ENCODE results near the gene ZNF687. TPM values are rescaled to one million over a fixed set of nuclear protein-coding genes. Genes with fewer than 3 reads are reported as not detected.

Gene ZNF687
- total RNA-seq, 1 experiment from 2014 or later = 56.8 TPM

GRCh38 chr1:151340870-151341754 is 59.0 kb downstream of the ZNF687 start:
- TF ChIP-seq, protein P1, sequence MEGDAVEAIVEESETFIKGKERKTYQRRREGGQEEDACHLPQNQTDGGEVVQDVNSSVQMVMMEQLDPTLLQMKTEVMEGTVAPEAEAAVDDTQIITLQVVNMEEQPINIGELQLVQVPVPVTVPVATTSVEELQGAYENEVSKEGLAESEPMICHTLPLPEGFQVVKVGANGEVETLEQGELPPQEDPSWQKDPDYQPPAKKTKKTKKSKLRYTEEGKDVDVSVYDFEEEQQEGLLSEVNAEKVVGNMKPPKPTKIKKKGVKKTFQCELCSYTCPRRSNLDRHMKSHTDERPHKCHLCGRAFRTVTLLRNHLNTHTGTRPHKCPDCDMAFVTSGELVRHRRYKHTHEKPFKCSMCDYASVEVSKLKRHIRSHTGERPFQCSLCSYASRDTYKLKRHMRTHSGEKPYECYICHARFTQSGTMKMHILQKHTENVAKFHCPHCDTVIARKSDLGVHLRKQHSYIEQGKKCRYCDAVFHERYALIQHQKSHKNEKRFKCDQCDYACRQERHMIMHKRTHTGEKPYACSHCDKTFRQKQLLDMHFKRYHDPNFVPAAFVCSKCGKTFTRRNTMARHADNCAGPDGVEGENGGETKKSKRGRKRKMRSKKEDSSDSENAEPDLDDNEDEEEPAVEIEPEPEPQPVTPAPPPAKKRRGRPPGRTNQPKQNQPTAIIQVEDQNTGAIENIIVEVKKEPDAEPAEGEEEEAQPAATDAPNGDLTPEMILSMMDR (IDR thresholded peaks at IDR 0.05) = peak; percentile 50; the same call in 1 of the 2 replicates
- no peak for TF ChIP-seq ZNF532 (CRISPR knock-in tag; IDR thresholded peaks at IDR 0.05; ENCODE audit: borderline replicate concordance)
- TF ChIP-seq FOXP4 (CRISPR knock-in tag; IDR thresholded peaks at IDR 0.05) = no peak
- TF ChIP-seq NFYB (CRISPR knock-in tag; conservative IDR thresholded peaks at IDR 0.05; ENCODE audit: low read depth) = 0 out of 2 replicates have a peak, but pooled peaks have one; percentile 9
- TF ChIP-seq, protein P2, sequence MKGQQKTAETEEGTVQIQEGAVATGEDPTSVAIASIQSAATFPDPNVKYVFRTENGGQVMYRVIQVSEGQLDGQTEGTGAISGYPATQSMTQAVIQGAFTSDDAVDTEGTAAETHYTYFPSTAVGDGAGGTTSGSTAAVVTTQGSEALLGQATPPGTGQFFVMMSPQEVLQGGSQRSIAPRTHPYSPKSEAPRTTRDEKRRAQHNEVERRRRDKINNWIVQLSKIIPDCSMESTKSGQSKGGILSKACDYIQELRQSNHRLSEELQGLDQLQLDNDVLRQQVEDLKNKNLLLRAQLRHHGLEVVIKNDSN (CRISPR knock-in tag; IDR thresholded peaks at IDR 0.05) = peak; percentile 22; the same call in 1 of the 2 replicates
- peak; percentile 43 for TF ChIP-seq USF2 (CRISPR knock-in tag; IDR thresholded peaks at IDR 0.05)
- peak; percentile 47 for DNase-seq (ENCODE audit: low spot score)
- no peak overlapping the region for H3K4me3 Mint-ChIP-seq

More at GRCh38 chr1:151340870-151341754, 59.0 kb downstream of the ZNF687 start:
- peaks cover 33% of the 10 kb centered on the region for H3K36me3 Mint-ChIP-seq
- no peaks in the 10 kb centered on the region for H3K9me3 Mint-ChIP-seq
- peak; percentile 88 for ATAC-seq
- peak overlapping the region; percentile 58 for H3K27ac Mint-ChIP-seq
- H3K4me1 Mint-ChIP-seq = peaks cover 5% of the 10 kb centered on the region
- no peaks in the 10 kb centered on the region for H3K27me3 Mint-ChIP-seq (ENCODE audit: low read depth)
- CTCF ChIA-PET = interaction anchor here (0.5 to 3.6 kb wide), 42 partner anchors 9 to 401 kb away, joined by 3 to 118 read pairs (median 5); partner anchors contain the start of genes CGN, PI4KB, PSMB4 and PSMD4
- POLR2A ChIA-PET = interaction anchor here (0.5 to 1.3 kb wide), 8 partner anchors 9 to 267 kb away, joined by 3 to 8 read pairs (median 6); partner anchors contain the start of genes PI4KB, PSMB4 and ZNF687

Other genes starting within 250 kb of the ZNF687 start
- 2.5 to 4.0 TPM (median 3.8 TPM) in 3 replicates for gene BNIPL, start 245.7 kb upstream of the ZNF687 start, total RNA-seq (2021)
- gene C1orf56, start 234.5 kb upstream of the ZNF687 start, total RNA-seq (2021) = 2.9 to 5.4 TPM (median 3.6 TPM) in 3 replicates
- 72.8 to 76.3 TPM (median 75.5 TPM) in 3 replicates for gene CDC42SE1, start 222.7 kb upstream of the ZNF687 start, total RNA-seq (2021)
- gene MLLT11, start 221.9 kb upstream of the ZNF687 start, total RNA-seq (2021) = 12.7 to 16.4 TPM (median 13.6 TPM) in 3 replicates
- 1.4 to 3.3 TPM (median 1.7 TPM) in 3 replicates for gene GABPB2, start 211.5 kb upstream of the ZNF687 start, total RNA-seq (2021)
- 16.3 to 21.0 TPM (median 18.1 TPM) in 3 replicates for gene SEMA6C, start 135.7 kb upstream of the ZNF687 start, total RNA-seq (2021)
- 0.15 TPM in 1 of 3 replicates, not detected in the others for gene TNFAIP8L2, start 125.7 kb upstream of the ZNF687 start, total RNA-seq (2021)
- 6.3 to 7.8 TPM (median 6.9 TPM) in 3 replicates for gene LYSMD1, start 116.4 kb upstream of the ZNF687 start, total RNA-seq (2021)
- 35.3 to 45.3 TPM (median 35.8 TPM) in 3 replicates for gene SCNM1, start 116.2 kb upstream of the ZNF687 start, total RNA-seq (2021)
- 0.66 to 0.82 TPM (median 0.79 TPM) in 3 replicates for gene TMOD4, start 106.3 kb upstream of the ZNF687 start, total RNA-seq (2021)
- gene VPS72, start 92.1 kb upstream of the ZNF687 start, total RNA-seq (2021) = 87.2 to 103 TPM (median 97.6 TPM) in 3 replicates
- gene PIP5K1A, start 83.7 kb upstream of the ZNF687 start, total RNA-seq (2021) = 77.8 to 84.8 TPM (median 81.3 TPM) in 3 replicates
- gene PSMD4, start 27.6 kb upstream of the ZNF687 start, total RNA-seq (2021) = 184 to 202 TPM (median 186 TPM) in 3 replicates
- gene PI4KB, start 45.1 kb downstream of the ZNF687 start, total RNA-seq (2021) = 25.6 to 33.6 TPM (median 30.5 TPM) in 3 replicates
- gene RFX5, start 65.0 kb downstream of the ZNF687 start, total RNA-seq (2021) = 59.2 to 69.2 TPM (median 67.7 TPM) in 3 replicates
- gene SELENBP1, start 90.4 kb downstream of the ZNF687 start, total RNA-seq (2021) = 17.9 to 23.9 TPM (median 20.2 TPM) in 3 replicates
- 360 to 414 TPM (median 383 TPM) in 3 replicates for gene PSMB4, start 117.3 kb downstream of the ZNF687 start, total RNA-seq (2021)
- 88.1 to 107 TPM (median 105 TPM) in 3 replicates for gene POGZ, start 177.2 kb downstream of the ZNF687 start, total RNA-seq (2021)
- gene CGN, start 229.1 kb downstream of the ZNF687 start, total RNA-seq (2021) = 52.4 to 68.7 TPM (median 55.6 TPM) in 3 replicates